ACC112 (cell line): Measurements from ENCODE around the gene SLC25A25.

Source experiments
- H2AFZ ChIP-seq: fragments of 200-600 bp; sonication (generic); one replicate; pipeline ENCODE4 v1.6.0; 2017; ENCODE audit warnings: antibody characterized with exemption, low read length; ENCODE audit not compliant: unreplicated experiment
- H3K27ac ChIP-seq: fragments of 200-600 bp; sonication (generic); 2 replicates; pipeline ENCODE4 v1.5.1; 2014; ENCODE audit warnings: low read depth, mild to moderate bottlenecking, antibody characterized with exemption, low read length, moderate library complexity
- H3K27me3 ChIP-seq: fragments of 200-600 bp; sonication (generic); 2 replicates; pipeline ENCODE4 v1.6.1; 2014; ENCODE audit warnings: mild to moderate bottlenecking, antibody characterized with exemption, low read length, moderate library complexity, mixed read lengths; ENCODE audit not compliant: insufficient read depth
- H3K36me3 ChIP-seq: fragments of 200-600 bp; sonication (generic); 2 replicates; pipeline ENCODE4 v1.6.1; 2016; ENCODE audit warnings: mild to moderate bottlenecking, antibody characterized with exemption, low read length, moderate library complexity, mixed read lengths; ENCODE audit not compliant: insufficient read depth
- H3K4me1 ChIP-seq: fragments of 200-600 bp; sonication (generic); one replicate; pipeline ENCODE4 v1.6.1; 2016; ENCODE audit warnings: low read length, mixed read lengths; ENCODE audit not compliant: insufficient read depth, unreplicated experiment, control insufficient read depth
- H3K4me3 ChIP-seq: fragments of 200-600 bp; sonication (generic); 2 replicates; pipeline ENCODE4 v1.5.1; 2014; ENCODE audit warnings: mild to moderate bottlenecking, low read depth, low read length
- H3K79me2 ChIP-seq: fragments of 200-600 bp; sonication (generic); one replicate; pipeline ENCODE4 v1.6.0; 2016; ENCODE audit warnings: low read length; ENCODE audit not compliant: control insufficient read depth, unreplicated experiment, insufficient read depth

The SLC25A25 gene

GRCh38 chr9:128051932-128052709, 15.9 kb upstream of the SLC25A25 start:
- Histone ChIP-seq H3K4me1 (peaks cover 12% of the 10 kb centered on the region), H3K27me3 (no peaks in the 10 kb centered on the region), H3K4me3 (no peak overlapping the region), H3K79me2 (no peaks in the 10 kb centered on the region), H2AFZ (no peak overlapping the region), H3K27ac (no peak overlapping the region), H3K36me3 (no peaks in the 10 kb centered on the region)

GRCh38 chr9:128053560-128053959, 14.5 kb upstream of the SLC25A25 start:
- H3K4me3 ChIP-seq = no peak overlapping the region
- H3K36me3 ChIP-seq = no peaks in the 10 kb centered on the region
- peaks cover 18% of the 10 kb centered on the region for H3K4me1 ChIP-seq
- no peaks in the 10 kb centered on the region for H3K27me3 ChIP-seq
- no peak overlapping the region for H2AFZ ChIP-seq
- no peaks in the 10 kb centered on the region for H3K79me2 ChIP-seq
- no peak overlapping the region for H3K27ac ChIP-seq

- H3K36me3 ChIP-seq = no peaks in the 10 kb centered on the region
- peaks cover 18% of the 10 kb centered on the region for H3K4me1 ChIP-seq
- H3K4me3 ChIP-seq = no peak overlapping the region
- no peaks in the 10 kb centered on the region for H3K79me2 ChIP-seq
- H3K27me3 ChIP-seq = no peaks in the 10 kb centered on the region
- H3K27ac ChIP-seq = no peak overlapping the region
- no peak overlapping the region for H2AFZ ChIP-seq
These were observed 13.9 kb upstream of the SLC25A25 start for GRCh38 chr9:128054087-128054486.

- Histone ChIP-seq H3K36me3 (no peaks in the 10 kb centered on the region), H3K27ac (peak overlapping the region; percentile 39; the same call in 1 of the 2 replicates), H3K4me3 (peak overlapping the region; percentile 5; the same call in 1 of the 2 replicates), H3K4me1 (peaks cover 18% of the 10 kb centered on the region), H3K79me2 (no peaks in the 10 kb centered on the region), H2AFZ (peak overlapping the region; percentile 48), H3K27me3 (no peaks in the 10 kb centered on the region)
These were observed 12.5 kb upstream of the SLC25A25 start for GRCh38 chr9:128055344-128056040.

- Histone ChIP-seq H3K27me3 (no peaks in the 10 kb centered on the region), H3K36me3 (no peaks in the 10 kb centered on the region), H3K4me1 (peaks cover 18% of the 10 kb centered on the region), H3K4me3 (peak overlapping the region; percentile 5; the same call in 1 of the 2 replicates), H2AFZ (peak overlapping the region; percentile 48), H3K27ac (peak overlapping the region; percentile 39; the same call in 1 of the 2 replicates), H3K79me2 (no peaks in the 10 kb centered on the region)
These were observed 11.9 kb upstream of the SLC25A25 start for GRCh38 chr9:128056086-128056485.

GRCh38 chr9:128056887-128057723, 10.9 kb upstream of the SLC25A25 start:
- H3K27me3 ChIP-seq = no peaks in the 10 kb centered on the region
- no peak overlapping the region for H3K27ac ChIP-seq
- no peaks in the 10 kb centered on the region for H3K79me2 ChIP-seq
- H2AFZ ChIP-seq = no peak overlapping the region
- H3K4me1 ChIP-seq = peaks cover 18% of the 10 kb centered on the region
- H3K4me3 ChIP-seq = no peak overlapping the region
- H3K36me3 ChIP-seq = no peaks in the 10 kb centered on the region

GRCh38 chr9:128057724-128058409, 10.2 kb upstream of the SLC25A25 start:
- H3K27ac ChIP-seq = peak overlapping the region; percentile 16; the same call in 1 of the 2 replicates

GRCh38 chr9:128059365-128059983, 8.6 kb upstream of the SLC25A25 start:
- Histone ChIP-seq H3K79me2 (no peaks in the 10 kb centered on the region), H3K27ac (no peak overlapping the region), H2AFZ (no peak overlapping the region), H3K27me3 (no peaks in the 10 kb centered on the region), H3K4me3 (no peak overlapping the region), H3K36me3 (no peaks in the 10 kb centered on the region), H3K4me1 (peaks cover 18% of the 10 kb centered on the region)

More at GRCh38 chr9:128057724-128058409, 10.2 kb upstream of the SLC25A25 start:
- no peak overlapping the region for H2AFZ ChIP-seq
- no peaks in the 10 kb centered on the region for H3K79me2 ChIP-seq
- no peak overlapping the region for H3K4me3 ChIP-seq
- H3K27me3 ChIP-seq = no peaks in the 10 kb centered on the region
- H3K36me3 ChIP-seq = no peaks in the 10 kb centered on the region
- H3K4me1 ChIP-seq = peaks cover 18% of the 10 kb centered on the region

- no peaks in the 10 kb centered on the region for H3K36me3 ChIP-seq
- H3K4me3 ChIP-seq = no peak overlapping the region
- H2AFZ ChIP-seq = no peak overlapping the region
- H3K79me2 ChIP-seq = peaks cover 8% of the 10 kb centered on the region
- no peak overlapping the region for H3K27ac ChIP-seq
- H3K4me1 ChIP-seq = peaks cover 10% of the 10 kb centered on the region
- H3K27me3 ChIP-seq = no peaks in the 10 kb centered on the region
These were observed 6.6 kb upstream of the SLC25A25 start for GRCh38 chr9:128061275-128061960.
